HG03442 (cell line): ENCODE data around the gene EFHC2.
"Not testable (repeated sequence)": the region's sequence is repeated elsewhere in the genome, so short reads cannot be mapped to it uniquely, and the experiment has no call there.

Experiments used
- ATAC-seq: cut with Tn5 transposase; IDR thresholded peaks from one replicate; pipeline ENCODE4 v1.9.1; 2021; ENCODE audit warnings: mild to moderate bottlenecking, moderate library complexity; ENCODE audit not compliant: unreplicated experiment

The EFHC2 gene

DNA sequence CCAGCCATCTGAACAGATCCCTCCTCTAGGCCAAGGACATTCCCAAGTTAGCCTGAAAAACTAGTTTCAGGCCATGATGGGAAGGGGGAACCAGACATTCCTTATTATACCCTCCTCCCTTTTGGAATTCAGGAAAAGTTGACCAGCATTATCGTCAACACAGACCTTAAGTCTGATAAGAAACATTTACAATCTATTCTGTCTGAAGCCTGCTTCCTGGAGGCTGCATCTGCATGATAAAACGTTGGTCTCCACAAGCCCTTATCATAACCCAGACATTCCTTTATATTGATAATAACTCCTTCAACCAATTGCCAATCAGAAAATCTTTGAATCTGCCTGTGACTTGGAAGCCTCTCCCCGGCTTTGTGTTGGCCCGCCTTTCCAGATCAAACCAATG is 44.3 kb downstream of the EFHC2 start:
- ATAC-seq, result no peak

DNA sequence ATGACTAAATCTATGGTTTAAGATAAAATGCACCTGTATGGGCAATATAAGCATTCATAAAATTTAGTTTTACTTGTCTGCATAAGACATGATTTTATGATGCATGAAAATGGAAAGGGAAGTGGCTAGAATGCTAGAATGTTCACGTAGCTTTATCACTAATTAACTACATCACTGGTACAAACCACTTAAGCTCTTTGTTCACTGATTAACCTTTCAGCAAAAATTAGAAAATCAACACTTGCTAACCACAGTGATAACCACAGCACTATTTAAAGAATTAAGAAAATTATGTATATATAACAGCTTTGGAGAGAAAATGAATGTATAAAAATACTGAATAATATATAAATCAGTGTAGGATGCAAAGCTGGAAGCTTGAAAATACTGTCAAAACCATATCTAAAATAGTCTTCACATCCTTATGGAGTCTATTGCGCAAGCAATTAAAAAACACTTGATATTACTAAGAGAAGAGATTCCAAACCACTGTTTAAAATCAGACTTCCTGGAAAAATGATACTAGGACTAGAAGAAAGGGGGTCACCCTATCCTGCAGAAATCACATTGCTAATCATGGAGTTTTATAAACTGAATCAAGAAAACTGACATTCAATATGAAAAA is 51.9 kb downstream of the EFHC2 start:
- no peak for ATAC-seq

DNA sequence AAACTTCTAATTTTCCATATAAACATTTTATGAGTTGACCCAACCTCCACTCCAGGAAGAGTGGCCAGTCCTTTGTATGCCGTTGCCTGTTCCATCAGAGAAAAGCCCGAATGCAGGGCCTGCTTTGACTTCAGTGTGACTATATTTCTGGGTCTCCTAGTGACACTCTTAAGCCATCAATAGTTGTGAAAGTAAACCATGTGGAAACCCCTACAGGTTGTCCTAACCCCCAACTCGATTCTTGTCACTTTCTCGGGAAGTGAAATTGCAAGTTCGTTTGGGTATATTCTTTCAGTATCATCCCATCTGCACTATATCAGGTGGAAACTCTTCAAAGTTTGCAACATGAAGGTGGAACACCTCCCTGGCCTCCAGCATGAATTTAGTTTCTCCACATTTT is 52.8 kb downstream of the EFHC2 start:
- ATAC-seq, result no peak

DNA sequence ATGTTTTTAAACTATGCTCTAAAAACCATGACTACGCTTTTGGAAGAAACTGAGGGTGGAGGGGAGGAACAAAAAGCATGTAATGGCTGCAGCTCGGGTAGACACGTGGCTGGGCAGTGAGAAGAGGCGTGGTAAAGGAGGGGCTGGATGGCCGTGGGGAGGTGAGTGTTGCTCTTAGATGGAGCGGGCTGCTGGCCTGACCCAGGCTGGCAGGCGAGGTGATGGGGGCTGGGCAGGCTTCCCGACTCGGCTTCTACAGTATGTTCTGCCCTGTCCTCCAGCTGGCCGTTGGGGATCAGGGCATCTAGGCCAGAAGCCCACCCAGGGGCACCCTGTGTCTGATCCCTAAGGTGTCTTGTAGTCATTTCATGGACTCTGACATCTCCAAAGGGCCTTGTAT is 60.7 kb downstream of the EFHC2 start:
- no peak for ATAC-seq

DNA sequence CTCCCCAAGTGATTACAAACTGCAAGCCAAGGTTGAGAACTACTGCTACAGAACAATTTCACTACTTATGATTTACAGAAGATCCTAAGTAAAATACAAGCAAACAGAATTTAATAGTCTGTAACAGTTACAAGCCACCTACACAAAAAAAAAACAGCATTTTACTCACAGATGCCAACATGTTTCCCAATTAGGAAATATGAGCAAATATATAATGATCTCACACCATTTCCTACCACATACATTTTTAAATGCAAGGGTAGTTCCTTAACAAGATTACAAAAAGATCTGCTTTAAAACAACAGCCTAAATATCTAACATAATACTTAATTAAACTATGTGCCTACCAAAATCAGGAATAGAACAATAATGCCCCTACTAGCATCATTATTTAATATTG is 63.4 kb downstream of the EFHC2 start:
- no peak for ATAC-seq

DNA sequence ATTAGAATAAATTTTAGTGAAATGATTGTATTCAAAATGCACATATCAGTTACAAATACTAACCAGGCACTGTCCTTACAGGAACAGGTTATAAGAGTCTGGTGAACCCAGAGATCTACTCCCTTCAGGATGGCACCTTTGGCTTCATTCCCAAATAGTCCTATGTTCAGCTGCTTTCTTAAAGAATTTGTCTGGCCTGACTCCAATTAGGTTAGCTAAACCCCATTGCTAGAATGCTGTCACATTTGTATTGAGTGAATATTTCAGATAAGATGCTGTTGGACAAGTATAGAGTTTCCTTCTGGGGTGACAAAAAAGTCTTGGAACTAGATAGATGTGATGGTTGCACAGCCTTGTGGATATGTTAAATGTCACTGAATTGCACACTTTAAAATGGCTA is 69.4 kb downstream of the EFHC2 start:
- ATAC-seq, result no peak

DNA sequence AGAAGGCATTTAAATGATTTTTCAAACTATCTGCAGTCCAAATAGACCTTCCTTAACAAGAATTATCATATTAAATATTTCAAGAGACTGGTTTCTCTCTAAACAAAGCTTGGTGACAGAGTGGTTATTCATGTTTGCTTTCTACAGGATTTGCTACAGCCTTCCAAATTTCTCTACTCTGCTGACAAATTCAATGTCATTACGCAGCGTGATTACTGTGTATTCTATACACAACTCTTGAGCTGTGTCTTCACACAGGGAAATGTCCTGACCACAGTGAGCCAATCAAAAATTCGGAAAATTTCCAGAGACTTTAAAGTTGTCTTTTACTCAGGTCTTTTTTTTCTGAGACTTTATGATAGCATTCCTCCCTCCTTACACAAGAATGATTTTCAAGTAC is 75.6 kb downstream of the EFHC2 start:
- ATAC-seq, result no peak

DNA sequence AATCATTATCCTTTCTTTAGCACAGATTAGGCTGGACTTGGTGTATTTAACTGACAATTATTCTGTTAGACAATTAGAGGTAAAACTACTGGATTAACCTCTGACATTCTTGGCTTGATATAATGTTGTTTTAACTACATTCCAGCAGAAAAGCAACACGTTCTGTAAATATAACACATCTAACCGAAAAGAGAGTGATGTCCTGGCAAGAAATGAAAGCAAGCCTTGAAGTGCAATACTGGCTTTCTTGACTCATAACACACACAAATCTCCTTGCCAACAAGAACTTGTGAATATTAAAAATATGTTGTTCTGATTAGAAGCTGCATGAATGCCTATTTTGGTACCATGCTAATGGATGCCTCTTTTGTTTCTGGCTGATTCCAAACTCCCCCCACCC is 76.4 kb downstream of the EFHC2 start:
- no peak for ATAC-seq

DNA sequence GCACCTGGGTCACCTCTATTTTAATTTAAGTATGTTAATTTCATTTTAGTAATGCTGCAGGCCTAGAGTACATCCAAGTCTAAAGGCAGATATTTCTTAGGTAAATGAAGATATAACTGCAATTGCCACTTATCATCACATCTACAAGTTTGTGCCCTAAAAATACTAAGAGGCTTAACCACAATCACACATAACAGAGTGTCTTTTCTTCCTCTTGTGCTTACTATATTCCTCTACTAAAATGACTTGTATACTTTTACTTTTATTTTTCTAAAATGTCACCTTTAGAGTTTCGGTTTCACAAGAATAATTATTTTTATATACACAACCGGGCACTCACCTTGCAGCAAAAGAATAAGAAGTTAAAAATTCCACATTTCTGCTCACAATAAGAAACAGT is 77.9 kb downstream of the EFHC2 start:
- ATAC-seq, result no peak

DNA sequence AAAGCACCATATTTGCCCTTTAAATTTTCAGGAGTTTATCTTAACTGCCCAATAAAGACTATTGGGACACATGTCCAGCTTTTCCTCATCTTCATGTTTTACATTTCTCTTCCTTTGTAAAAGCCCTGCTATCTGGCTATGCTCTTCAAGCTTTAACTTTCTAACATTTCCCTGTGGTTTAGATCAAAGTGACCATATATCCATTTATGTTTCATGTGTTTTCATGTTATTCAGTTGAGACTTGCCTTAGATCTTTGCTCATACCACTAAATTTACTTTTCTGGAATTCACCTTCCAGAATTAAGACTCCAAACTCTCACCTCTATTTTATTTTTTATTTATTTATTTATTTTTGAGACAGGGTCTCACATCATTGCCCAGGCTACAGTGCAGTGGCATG is 78.5 kb downstream of the EFHC2 start:
- no peak for ATAC-seq

DNA sequence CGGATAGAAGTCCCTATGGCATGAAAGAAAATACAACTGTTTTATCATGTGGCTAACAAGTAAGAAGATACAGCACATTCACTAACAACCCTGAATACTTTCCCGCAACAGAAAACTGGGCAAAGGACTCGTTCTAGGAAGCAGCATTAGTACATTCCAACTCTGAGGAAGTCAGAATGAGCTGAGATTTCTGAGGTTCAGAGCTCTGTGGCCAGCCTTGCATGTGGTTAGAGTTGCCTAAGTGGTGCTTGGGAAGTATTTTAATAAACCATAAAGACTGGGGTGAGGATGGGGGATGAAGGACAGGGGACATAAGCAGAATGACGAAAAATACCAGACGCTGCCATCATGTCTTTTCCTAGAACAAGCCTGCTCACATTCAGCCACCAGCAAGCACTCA is 82.2 kb downstream of the EFHC2 start:
- no peak for ATAC-seq

DNA sequence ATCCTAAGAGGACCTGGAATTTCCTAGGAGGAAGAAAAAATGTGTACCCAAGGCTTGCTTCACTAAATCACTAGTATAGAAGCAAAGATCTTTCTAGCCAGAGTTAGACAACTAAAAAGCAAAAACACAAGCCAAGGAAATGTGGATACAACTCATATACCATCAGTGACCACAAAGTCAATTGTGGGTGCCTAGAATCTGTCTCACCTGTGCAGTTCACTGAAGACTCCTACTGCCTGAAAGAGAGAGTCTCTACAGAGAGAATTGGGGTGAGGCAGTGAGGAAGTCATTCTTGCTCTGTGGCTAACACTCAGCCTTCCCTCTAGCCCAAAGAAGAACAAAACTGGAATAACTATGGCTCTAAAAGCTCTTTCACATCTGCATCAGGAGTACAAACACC is 82.9 kb downstream of the EFHC2 start:
- ATAC-seq, result no peak

DNA sequence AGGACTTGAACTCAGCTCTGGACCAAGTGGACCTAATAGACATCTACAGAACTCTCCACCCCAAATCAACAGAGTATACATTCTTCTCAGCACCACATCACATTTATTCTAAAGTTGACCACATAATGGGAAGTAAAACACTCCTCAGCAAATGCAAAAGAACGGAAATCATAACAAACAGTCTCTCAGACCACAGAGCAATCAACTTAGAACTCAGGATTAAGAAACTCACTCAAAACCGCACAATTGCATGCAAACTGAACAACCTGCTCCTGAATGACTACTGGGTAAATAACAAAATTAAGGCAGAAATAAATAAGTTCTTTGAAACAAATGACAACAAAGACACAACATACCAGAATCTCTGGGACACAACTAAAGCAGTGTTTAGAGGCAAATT is 87.7 kb downstream of the EFHC2 start:
- not testable (repeated sequence) for ATAC-seq

DNA sequence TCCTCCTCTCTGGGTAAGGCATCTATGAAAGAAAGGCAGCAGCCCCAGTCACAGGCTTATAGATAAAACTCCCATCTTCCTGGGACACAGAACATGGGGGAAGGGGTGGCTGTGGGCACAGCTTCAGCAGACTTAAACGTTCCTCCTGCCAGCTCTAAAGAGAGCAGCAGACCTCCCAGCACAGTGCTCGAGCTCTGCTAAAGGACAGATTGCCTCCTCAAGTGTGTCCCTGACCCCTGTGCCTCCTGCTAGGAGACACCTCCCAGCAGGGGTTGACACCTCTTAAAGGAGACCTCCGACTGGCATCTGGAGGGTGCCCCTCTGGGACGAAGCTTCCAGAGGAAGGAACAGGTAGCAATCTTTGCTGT is 89.9 kb downstream of the EFHC2 start:
- ATAC-seq, result no peak

DNA sequence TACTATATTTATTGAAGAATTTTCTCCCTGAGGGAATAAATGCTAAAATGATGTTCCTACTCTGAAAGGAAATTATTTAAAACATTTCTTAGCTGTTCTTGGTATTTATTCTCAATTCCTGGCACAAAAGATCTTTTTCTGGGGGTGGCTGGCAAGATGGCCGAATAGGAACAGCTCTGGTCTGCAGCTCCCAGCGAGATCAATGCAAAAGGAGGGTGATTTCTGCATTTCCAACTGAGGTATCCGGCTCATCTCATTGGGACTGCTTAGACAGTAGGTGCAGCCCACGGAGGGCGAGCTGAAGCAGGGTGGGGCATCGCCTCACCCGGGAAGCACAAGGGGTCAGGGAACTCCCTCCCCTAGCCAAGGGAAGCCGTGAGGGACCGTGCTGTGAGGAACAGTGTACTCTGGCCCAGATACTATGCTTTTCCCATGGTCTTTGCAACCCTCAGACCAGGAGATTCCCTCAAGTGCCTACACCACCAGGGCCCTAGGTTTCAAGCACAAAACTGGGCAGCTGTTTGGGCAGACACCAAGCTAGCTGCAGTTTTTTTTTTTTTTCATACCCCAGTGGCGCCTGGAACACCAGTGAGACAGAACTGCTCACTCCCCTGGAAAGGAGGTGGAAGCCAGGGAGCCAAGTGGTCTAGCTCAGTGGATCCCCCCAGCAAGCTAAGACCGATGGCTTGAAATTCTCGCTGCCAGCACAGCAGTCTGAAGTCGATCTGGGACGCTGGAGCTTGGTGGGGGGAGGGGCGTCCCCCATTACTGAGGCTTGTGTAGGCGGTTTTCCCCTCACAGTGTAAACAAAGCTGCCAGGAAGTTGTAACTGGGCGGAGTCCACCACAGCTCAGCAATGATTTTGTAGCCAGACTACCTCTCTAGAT is 90.5 kb downstream of the EFHC2 start:
- ATAC-seq, result peak; percentile 74

DNA sequence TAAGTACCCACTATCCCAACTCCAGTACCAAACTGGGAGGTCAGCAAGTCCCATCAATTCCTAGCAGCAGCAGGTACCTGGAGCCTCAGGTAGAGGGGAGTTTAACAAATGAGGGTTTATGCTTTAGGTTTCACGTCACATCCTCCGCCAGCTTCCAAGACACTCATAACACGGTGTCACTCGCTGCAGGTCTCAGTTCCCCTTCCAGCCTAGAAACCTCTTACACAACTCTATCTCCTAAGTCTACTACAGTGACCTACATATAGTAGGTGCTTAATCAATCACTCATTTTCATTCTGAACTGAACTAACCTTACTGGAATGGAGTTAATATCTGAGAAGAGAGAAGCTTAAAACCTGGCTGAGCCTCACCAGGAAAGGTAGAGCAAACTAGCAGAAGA is 96.0 kb downstream of the EFHC2 start:
- ATAC-seq, result no peak

DNA sequence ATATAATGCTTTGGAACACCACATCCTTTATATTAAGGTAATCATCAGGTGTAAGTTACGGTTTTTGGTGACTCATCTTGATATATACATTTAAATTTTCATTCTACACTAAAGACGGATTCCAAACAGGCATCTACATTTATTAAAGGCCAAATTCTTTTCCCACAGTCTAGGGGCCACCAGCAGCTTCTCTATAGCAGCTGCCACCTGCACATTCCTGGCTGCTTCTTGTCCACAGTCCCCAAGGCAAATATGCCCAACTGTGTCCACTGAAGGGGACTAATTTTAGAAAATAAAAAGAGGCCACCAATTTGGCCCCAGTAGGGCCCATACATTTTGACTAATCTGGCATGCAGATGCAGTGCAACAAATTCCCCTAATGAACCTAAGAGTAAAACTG is 96.6 kb downstream of the EFHC2 start:
- no peak for ATAC-seq

DNA sequence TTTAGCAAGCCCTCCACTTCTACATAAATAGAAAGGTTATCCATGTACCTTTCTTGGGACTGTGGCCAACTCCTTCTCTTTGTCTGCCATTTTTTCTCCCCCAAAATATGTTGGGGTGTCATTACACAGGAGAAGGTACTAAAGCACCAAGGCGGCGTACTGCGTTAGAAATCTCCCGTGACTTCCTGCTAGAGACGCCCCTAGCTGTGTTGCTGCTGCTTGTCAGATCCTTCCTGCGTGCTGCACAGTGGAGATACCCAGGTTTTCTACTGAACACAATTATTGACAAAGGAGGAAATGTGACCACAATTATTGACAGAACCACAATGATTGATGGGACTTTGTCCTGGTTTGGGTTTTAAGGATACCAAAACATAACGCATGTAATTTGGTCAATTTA is 97.7 kb downstream of the EFHC2 start:
- no peak for ATAC-seq

DNA sequence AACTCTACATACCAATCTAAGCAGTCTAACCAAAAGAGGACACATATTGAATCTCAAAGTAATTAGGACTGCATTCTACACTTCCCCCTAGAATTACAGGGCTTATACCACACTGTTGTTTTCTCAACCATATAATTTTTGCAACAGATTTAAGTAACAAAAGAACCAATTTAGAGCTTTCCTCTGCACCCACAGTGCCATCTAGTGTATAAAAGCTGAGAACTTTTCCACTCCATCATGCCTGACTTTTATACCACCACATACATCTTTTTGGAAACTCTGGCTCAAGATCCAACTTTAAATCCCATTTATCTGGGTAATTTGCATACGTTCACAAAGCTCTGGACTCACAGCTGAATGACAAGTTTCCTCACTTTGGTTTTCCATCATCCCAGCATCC is 99.5 kb downstream of the EFHC2 start:
- no peak for ATAC-seq

DNA sequence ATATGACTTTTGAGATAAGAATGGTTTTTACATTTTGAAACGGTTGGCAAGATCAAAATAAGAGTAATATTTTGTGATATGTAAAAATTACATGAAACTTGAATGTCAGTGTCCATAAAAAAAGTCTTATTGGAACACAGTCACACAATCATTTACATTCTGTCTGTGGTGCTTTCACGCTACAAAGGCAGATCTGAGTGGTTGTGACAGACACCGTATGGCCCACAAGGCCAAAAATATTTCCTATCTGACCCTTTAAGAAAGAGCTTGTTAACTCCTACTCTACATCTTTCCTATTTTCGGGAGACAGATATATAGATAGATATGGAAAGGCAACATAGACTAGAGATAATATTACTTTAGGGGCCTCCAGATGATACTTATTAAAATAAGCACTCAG is 101.9 kb downstream of the EFHC2 start:
- ATAC-seq, result no peak

DNA sequence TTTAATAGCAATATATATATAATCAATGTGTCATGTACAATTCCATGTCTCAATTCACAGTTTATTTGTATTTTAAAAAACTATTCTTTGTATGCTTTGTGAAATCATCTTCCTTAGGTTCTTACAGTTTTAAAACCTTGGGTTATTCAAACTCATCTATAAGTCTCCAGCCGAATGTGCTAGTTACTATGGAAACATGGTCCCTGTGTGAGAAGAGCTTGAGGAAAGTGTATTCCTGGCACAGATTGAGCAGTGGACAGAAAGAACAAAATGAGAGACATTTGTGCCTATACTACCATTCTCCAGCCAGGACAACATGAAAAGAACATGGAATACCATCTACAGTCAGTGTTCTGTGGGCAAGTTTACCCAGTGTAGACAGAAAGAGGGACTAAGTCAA is 103.4 kb downstream of the EFHC2 start:
- no peak for ATAC-seq

DNA sequence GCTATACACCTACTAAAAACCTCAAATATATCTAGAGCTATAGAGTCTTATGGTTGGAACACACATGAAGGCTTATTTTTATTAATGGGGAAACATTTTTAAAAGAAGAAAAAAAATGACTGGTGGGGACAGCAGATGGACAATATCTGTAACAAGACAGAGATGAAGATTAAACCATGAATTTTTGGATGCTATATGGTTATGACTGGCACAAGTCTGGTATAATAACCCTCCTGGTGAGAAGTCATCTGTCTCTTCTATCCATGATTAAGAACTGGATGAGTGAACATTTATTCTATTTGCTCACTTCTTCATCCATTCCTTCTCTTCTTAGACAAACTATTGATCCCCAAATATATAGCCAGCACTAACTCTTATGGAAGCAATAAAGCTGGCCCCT is 104.4 kb downstream of the EFHC2 start:
- no peak for ATAC-seq

DNA sequence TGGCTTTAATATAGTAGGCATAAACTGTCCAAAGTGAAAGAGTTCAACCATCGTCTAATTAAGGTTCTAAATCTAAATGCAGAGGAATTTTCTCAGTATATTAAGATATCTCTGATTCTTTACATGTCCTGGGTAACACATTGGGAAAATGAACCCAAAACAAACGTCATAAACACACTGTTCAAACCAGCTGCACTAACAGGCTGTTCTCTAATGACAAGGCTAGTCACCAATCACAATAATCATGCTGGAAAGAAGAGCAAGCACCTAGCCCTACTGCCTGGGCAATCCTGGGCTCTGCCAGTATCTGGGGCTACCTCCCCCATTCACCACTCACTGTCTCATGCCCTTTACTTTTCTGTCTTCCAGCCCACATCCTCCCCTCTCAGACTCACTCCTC is 107.9 kb downstream of the EFHC2 start:
- no peak for ATAC-seq
